ENCODE data around the gene INCA1.

Gene INCA1

DNA sequence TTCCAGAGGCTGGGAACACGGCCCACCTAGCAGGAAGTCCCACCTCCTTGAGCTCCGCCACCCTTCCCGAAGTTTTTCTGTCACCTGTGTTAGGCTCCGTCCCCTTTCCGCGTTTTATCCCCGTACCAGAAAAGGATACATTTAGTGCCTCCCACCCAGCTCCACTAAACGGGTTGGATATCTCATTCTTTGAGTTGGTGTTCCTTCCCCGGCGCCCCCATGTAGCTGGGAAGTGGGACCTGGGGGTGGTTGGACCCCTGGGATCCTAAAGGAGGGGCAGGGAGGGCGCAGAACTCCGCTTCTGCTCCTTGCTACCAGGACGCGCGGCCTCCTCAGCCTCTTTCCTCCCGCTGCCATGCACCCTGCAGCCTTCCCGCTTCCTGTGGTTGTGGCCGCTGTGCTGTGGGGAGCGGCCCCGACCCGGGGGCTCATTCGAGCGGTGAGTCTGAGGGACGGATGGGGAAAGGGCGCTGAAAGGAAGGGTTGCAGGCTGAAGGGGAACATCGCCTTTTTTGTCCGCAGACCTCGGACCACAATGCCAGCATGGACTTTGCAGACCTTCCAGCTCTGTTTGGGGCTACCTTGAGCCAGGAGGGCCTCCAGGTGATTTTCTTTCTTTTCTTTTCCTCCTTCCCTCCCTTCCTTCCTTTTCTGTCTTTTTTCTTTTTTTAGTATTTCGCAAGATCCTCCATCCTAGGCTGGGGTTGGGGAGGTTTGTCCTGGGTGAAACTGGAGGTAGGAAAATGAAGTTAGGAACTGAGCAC is 56.6 kb downstream of the INCA1 start:
- no peaks in the 10 kb centered on the region for H3K27me3 ChIP-seq (ENCODE audit: insufficient read depth, low read length)
- peaks cover 48% of the 10 kb centered on the region for H3K4me1 ChIP-seq (ENCODE audit: control insufficient read depth, insufficient read depth, low read length, unreplicated experiment)
- peak overlapping the region; percentile 89 for H3K27ac ChIP-seq (ENCODE audit: low read depth, low read length)
- H3K79me2 ChIP-seq (ENCODE audit: control insufficient read depth, insufficient read depth, low read length, unreplicated experiment) = peaks cover 64% of the 10 kb centered on the region
- H3K4me3 ChIP-seq (ENCODE audit: low read depth, low read length) = peak overlapping the region; percentile 87
- H2AFZ ChIP-seq (ENCODE audit: low read length, unreplicated experiment) = peak overlapping the region; percentile 18
- H3K36me3 ChIP-seq (ENCODE audit: insufficient read depth, low read length) = no peaks in the 10 kb centered on the region; the same call in 1 of the 2 replicates

DNA sequence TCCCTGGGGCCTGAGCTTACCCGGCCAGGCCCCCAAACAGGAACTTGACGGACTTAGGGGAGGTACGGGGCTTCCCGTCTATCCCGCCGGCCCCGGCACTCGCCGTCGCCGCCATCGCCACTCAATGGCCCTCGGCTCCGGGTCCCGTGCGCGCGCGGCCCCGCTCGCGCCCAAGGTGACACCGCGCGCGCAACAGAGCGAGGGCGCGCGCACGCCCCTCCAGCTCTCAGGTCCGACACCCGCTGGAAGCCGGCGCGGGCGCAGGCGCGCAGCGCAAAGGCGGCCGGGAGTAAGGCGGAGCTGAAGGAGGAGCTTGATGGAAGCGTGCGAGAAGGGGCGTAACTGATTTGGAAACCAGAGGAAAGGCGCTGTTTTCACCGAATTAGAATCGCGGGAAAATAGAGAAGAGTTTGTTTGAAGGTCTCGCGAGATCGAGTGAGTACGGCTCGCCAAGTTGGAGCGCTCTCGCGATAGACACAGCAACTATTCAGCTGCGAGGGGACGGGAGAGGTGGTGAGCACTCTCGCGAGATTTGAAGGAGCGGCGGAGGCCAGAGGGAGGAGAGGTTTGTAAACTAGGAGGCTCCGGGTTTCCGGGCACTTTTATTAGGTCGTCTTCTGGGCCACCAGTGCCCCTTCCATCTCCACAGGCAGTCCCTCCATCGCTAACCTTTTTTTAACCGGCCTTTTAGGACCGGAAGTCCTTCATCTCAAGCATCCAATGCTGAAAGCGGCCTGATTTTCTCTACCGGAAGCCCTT is 57.3 kb downstream of the INCA1 start, which contains the start of the genes RNF167 and SLC25A11:
TSS of gene RNF167 (plus strand) at position 473 of the 759 bp plus-strand sequence. CDS start 642 bp downstream, outside the sequence.
TSS of gene SLC25A11 (minus strand) at position 251 of the 759 bp plus-strand sequence. CDS start at position 115, 136 bp downstream.
- Histone ChIP-seq H3K4me1 (ENCODE audit: control insufficient read depth, insufficient read depth, low read length, unreplicated experiment) (peaks cover 42% of the 10 kb centered on the region), H3K27ac (ENCODE audit: low read depth, low read length) (peak within 1 kb of the TSS; percentile 89), H3K36me3 (ENCODE audit: insufficient read depth, low read length) (no peaks in the 10 kb centered on the region), H3K27me3 (ENCODE audit: insufficient read depth, low read length) (no peaks in the 10 kb centered on the region), H2AFZ (ENCODE audit: low read length, unreplicated experiment) (peak within 1 kb of the TSS; percentile 82), H3K79me2 (ENCODE audit: control insufficient read depth, insufficient read depth, low read length, unreplicated experiment) (peaks cover 58% of the 10 kb centered on the region), H3K4me3 (ENCODE audit: low read depth, low read length) (peak within 1 kb of the TSS; percentile 87)

DNA sequence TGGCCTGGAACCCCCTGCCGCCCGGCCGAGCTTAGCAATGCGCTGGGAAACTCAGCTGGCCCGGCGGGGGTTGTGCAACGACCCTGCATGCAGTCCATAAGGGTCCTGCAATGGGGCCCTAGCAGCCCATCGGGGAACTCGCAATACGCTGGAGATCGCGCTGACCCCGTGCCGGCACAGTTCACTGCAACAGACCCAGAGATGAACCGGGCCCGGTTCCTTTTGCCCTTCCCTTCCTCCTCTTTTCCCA is 57.9 kb downstream of the INCA1 start:
- H2AFZ ChIP-seq (ENCODE audit: low read length, unreplicated experiment) = peak overlapping the region; percentile 82
- peaks cover 39% of the 10 kb centered on the region for H3K4me1 ChIP-seq (ENCODE audit: control insufficient read depth, insufficient read depth, low read length, unreplicated experiment)
- H3K27ac ChIP-seq (ENCODE audit: low read depth, low read length) = peak overlapping the region; percentile 89
- no peaks in the 10 kb centered on the region for H3K36me3 ChIP-seq (ENCODE audit: insufficient read depth, low read length)
- H3K27me3 ChIP-seq (ENCODE audit: insufficient read depth, low read length) = no peaks in the 10 kb centered on the region
- H3K79me2 ChIP-seq (ENCODE audit: control insufficient read depth, insufficient read depth, low read length, unreplicated experiment) = peaks cover 53% of the 10 kb centered on the region
- H3K4me3 ChIP-seq (ENCODE audit: low read depth, low read length) = peak overlapping the region; percentile 87

DNA sequence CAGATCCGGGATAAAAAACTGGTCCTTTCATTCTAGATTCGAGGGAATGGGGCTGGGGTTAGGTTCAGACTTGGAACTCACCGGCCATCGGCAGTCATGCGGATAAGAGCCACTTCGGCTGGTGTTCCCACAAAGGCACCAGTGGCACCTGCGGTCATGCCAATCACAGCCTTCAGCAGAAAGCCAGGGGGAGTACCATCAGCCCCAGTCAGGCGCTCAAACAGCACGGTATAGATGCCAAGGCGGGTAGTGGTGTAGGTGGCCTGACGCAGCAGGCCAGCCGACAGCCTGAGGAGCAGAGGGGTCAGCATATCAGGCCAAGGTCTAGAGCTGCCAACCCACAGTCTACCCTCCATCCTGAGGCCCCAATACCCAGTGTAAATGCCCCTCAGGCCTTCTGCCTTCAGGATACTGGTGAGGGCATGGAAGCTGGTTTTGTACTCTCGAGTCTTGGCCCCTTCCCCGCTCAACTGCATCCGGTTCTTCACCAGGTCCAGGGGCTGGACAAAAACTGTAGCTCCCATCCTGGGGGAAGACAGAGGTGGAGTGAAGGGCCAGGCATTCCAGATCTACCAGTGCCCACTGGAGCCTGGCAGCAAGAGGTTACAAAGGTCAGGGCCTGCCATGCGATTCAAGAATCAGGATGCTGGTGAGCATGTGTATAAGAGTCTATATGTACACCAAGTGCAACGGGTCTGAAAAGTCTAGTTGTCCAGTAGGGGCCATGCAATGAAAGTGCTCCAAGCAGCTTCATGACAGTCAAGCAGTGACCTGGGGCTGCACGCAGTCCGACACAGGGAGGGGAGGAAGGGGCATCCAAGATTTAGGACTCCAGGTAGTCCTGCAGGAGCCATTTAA is 58.4 kb downstream of the INCA1 start:
- Histone ChIP-seq H3K27ac (ENCODE audit: low read depth, low read length) (peak overlapping the region; percentile 89; the same call in 1 of the 2 replicates), H3K4me1 (ENCODE audit: control insufficient read depth, insufficient read depth, low read length, unreplicated experiment) (peaks cover 39% of the 10 kb centered on the region), H2AFZ (ENCODE audit: low read length, unreplicated experiment) (peak overlapping the region; percentile 82), H3K79me2 (ENCODE audit: control insufficient read depth, insufficient read depth, low read length, unreplicated experiment) (peaks cover 47% of the 10 kb centered on the region), H3K27me3 (ENCODE audit: insufficient read depth, low read length) (no peaks in the 10 kb centered on the region), H3K36me3 (ENCODE audit: insufficient read depth, low read length) (no peaks in the 10 kb centered on the region), H3K4me3 (ENCODE audit: low read depth, low read length) (peak overlapping the region; percentile 87)
